HEK293 (cell line): ENCODE measurements around the gene TNFAIP3.

ENCODE experiments used
- CTCF ChIA-PET: fragments of 350-600 bp; formaldehyde crosslinking; extraction: SDS; loops from one replicate; lab custom pipeline; 2021; ENCODE audit warnings: antibody characterized with exemption; lab: Yijun Ruan, JAX
- POLR2A ChIA-PET: fragments of 300-600 bp; formaldehyde crosslinking; extraction: SDS; loops from one replicate; lab custom pipeline; 2020; ENCODE audit warnings: antibody characterized with exemption, inconsistent platforms; lab: Yijun Ruan, JAX
- H3K27ac ChIP-seq: fragments of 200-500 bp; sonication (Bioruptor generic); 2 replicates; pipeline ENCODE4 v1.5.1; 2014; ENCODE audit warnings: low read depth, low read length, control low read depth, inconsistent platforms; ENCODE audit errors: extremely low read depth
- H3K36me3 ChIP-seq, 2 experiments: fragments of 200-500 bp in 1 of 2; sonication (Bioruptor generic) in 1 of 2; 1 replicate in 1 of 2; 2 replicates in 1 of 2; pipeline ENCODE4 v1.5.1; 2014 to 2017; ENCODE audit warnings: inconsistent platforms in 2 of 2, low read length in 2 of 2; ENCODE audit not compliant: control insufficient read depth in 2 of 2, insufficient read depth in 1 of 2
- H3K4me1 ChIP-seq: fragments of 200-500 bp; sonication (Bioruptor generic); 2 replicates; pipeline ENCODE4 v1.5.1; 2014; ENCODE audit warnings: mild to moderate bottlenecking, low read length, inconsistent platforms; ENCODE audit not compliant: control insufficient read depth, insufficient read depth
- H3K4me3 ChIP-seq: 2 replicates; pipeline ENCODE4 v1.5.1; 2011; ENCODE audit warnings: low read depth, mild to moderate bottlenecking, control low read depth, low read length, moderate library complexity
- H3K9me3 ChIP-seq: fragments of 200-500 bp; sonication (Bioruptor generic); 2 replicates; pipeline ENCODE4 v1.5.1; 2014; ENCODE audit warnings: low read depth, low read length, inconsistent platforms; ENCODE audit not compliant: control insufficient read depth, insufficient read depth
- HOXC10 ChIP-seq: sonication (generic); formaldehyde crosslinking; IDR thresholded peaks from 2 replicates; pipeline ENCODE4 v1.8.1; 2023; ENCODE audit warnings: mild to moderate bottlenecking, missing genetic modification reagents
- PRDM10 ChIP-seq: fragments of 450-650 bp; formaldehyde crosslinking; IDR thresholded peaks from 2 replicates; pipeline ENCODE4 v1.5.1; 2016; ENCODE audit warnings: missing biosample characterization, missing genetic modification characterization
- RBAK ChIP-seq: fragments of 450-650 bp; formaldehyde crosslinking; IDR thresholded peaks from 2 replicates; pipeline ENCODE4 v1.5.1; 2016; ENCODE audit warnings: missing biosample characterization, missing genetic modification characterization
- SP3 ChIP-seq: fragments of 450-650 bp; formaldehyde crosslinking; IDR thresholded peaks from 2 replicates; pipeline ENCODE4 v1.5.1; 2016; ENCODE audit warnings: missing biosample characterization, missing genetic modification characterization
- YY2 ChIP-seq: fragments of 450-650 bp; formaldehyde crosslinking; IDR thresholded peaks from 2 replicates; pipeline ENCODE4 v1.5.1; 2016; ENCODE audit warnings: missing biosample characterization, missing genetic modification characterization
- ZNF114 ChIP-seq: fragments of 450-650 bp; formaldehyde crosslinking; IDR thresholded peaks from 2 replicates; pipeline ENCODE4 v1.5.0; 2017; ENCODE audit warnings: missing biosample characterization, missing genetic modification characterization
- ZNF211 ChIP-seq: fragments of 450-650 bp; formaldehyde crosslinking; IDR thresholded peaks from 2 replicates; pipeline ENCODE4 v1.5.1; 2016; ENCODE audit warnings: low read depth, missing biosample characterization, missing genetic modification characterization
- ZNF223 ChIP-seq: fragments of 450-650 bp; formaldehyde crosslinking; IDR thresholded peaks from 2 replicates; pipeline ENCODE4 v1.5.1; 2016; ENCODE audit warnings: missing biosample characterization, missing genetic modification characterization
- ZNF37A ChIP-seq: fragments of 450-650 bp; IDR thresholded peaks from 2 replicates; pipeline ENCODE4 v1.5.1; 2018; ENCODE audit warnings: missing biosample characterization, missing genetic modification characterization
- ZNF433 ChIP-seq: fragments of 450-650 bp; formaldehyde crosslinking; IDR thresholded peaks from 2 replicates; pipeline ENCODE4 v1.5.1; 2016; ENCODE audit warnings: missing biosample characterization, missing genetic modification characterization, low read depth
- ZNF510 ChIP-seq: fragments of 450-650 bp; formaldehyde crosslinking; IDR thresholded peaks from 2 replicates; pipeline ENCODE4 v1.5.1; 2018; ENCODE audit warnings: mild to moderate bottlenecking, missing genetic modification characterization, missing biosample characterization; ENCODE audit not compliant: insufficient replicate concordance
- ZNF585B ChIP-seq: fragments of 450-650 bp; formaldehyde crosslinking; IDR thresholded peaks from 2 replicates; pipeline ENCODE4 v1.5.1; 2016; ENCODE audit warnings: missing biosample characterization, missing genetic modification characterization
- ZNF596 ChIP-seq: fragments of 450-650 bp; IDR thresholded peaks from 2 replicates; pipeline ENCODE4 v1.5.0; 2018; ENCODE audit warnings: missing biosample characterization, mild to moderate bottlenecking, missing genetic modification characterization, moderate library complexity
- ZNF626 ChIP-seq: fragments of 450-650 bp; sonication (Bioruptor Pico); formaldehyde crosslinking; IDR thresholded peaks from 2 replicates; pipeline ENCODE4 v1.5.1; 2018; ENCODE audit warnings: missing biosample characterization, missing genetic modification characterization, inconsistent platforms
- ZNF658 ChIP-seq: fragments of 450-650 bp; formaldehyde crosslinking; IDR thresholded peaks from 2 replicates; pipeline ENCODE4; 2016; ENCODE audit warnings: missing biosample characterization, missing genetic modification characterization
- ZNF664 ChIP-seq: fragments of 450-650 bp; formaldehyde crosslinking; IDR thresholded peaks from 2 replicates; pipeline ENCODE4 v1.5.1; 2016; ENCODE audit warnings: missing biosample characterization, missing genetic modification characterization
- ZNF701 ChIP-seq: fragments of 450-650 bp; formaldehyde crosslinking; IDR thresholded peaks from 2 replicates; pipeline ENCODE4 v1.5.1; 2016; ENCODE audit warnings: missing biosample characterization, missing genetic modification characterization
- ZNF747 ChIP-seq: fragments of 450-650 bp; formaldehyde crosslinking; IDR thresholded peaks from 2 replicates; pipeline ENCODE4 v1.5.1; 2016; ENCODE audit warnings: missing biosample characterization, missing genetic modification characterization
- ZNF792 ChIP-seq: fragments of 450-650 bp; formaldehyde crosslinking; IDR thresholded peaks from 2 replicates; pipeline ENCODE4 v1.5.1; 2016; ENCODE audit warnings: missing biosample characterization, missing genetic modification characterization
- ZXDB ChIP-seq: fragments of 450-650 bp; formaldehyde crosslinking; IDR thresholded peaks from 2 replicates; pipeline ENCODE4 v1.5.1; 2016; ENCODE audit warnings: missing biosample characterization, missing genetic modification characterization
- TF ChIP-seq, protein P1 (sequence below): fragments of 450-650 bp; formaldehyde crosslinking; IDR thresholded peaks from 2 replicates; pipeline ENCODE4; 2016; ENCODE audit warnings: missing biosample characterization, missing genetic modification characterization
- TF ChIP-seq, protein P2 (sequence below): fragments of 450-650 bp; formaldehyde crosslinking; IDR thresholded peaks from 2 replicates; pipeline ENCODE4 v1.5.1; 2016; ENCODE audit warnings: missing biosample characterization, missing genetic modification characterization

The TNFAIP3 gene

GRCh38 chr6:137859025-137859424 lies 8.0 kb upstream of the TNFAIP3 start (continued):
- TF ChIP-seq, protein P1, sequence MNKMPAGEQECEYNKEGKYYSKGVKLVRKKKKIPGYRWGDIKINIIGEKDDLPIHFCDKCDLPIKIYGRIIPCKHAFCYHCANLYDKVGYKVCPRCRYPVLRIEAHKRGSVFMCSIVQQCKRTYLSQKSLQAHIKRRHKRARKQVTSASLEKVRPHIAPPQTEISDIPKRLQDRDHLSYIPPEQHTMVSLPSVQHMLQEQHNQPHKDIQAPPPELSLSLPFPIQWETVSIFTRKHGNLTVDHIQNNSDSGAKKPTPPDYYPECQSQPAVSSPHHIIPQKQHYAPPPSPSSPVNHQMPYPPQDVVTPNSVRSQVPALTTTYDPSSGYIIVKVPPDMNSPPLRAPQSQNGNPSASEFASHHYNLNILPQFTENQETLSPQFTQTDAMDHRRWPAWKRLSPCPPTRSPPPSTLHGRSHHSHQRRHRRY, result no peak
- TF ChIP-seq ZNF433 (tag by site-specific recombination), result no peak
- no peak for TF ChIP-seq PRDM10 (tag by site-specific recombination)
- TF ChIP-seq ZNF211 (tag by site-specific recombination), result no peak
- TF ChIP-seq YY2, result no peak
- TF ChIP-seq RBAK (tag by site-specific recombination), result no peak
- no peak for TF ChIP-seq ZNF747 (tag by site-specific recombination)

GRCh38 chr6:137860394-137861005 lies 6.6 kb upstream of the TNFAIP3 start:
- CTCF ChIA-PET, result interaction anchor here (1.2 to 1.7 kb wide), 3 partner anchors 8 to 140 kb away, joined by 3 to 4 read pairs (median 3); no protein-coding TSS in a partner anchor
- no peak overlapping the region for H3K27ac ChIP-seq
- H3K4me3 ChIP-seq, result no peak overlapping the region
- no peaks in the 10 kb centered on the region for H3K36me3 ChIP-seq
- TF ChIP-seq HOXC10 (CRISPR knock-in tag), result no peak
- TF ChIP-seq ZNF433 (tag by site-specific recombination), result no peak
- no peak for TF ChIP-seq ZNF596 (tag by site-specific recombination)
- no peak for TF ChIP-seq ZNF664
- no peak for TF ChIP-seq ZNF701 (tag by site-specific recombination)
- no peak for TF ChIP-seq SP3
- TF ChIP-seq ZNF510, result no peak
- TF ChIP-seq ZNF114 (tag by site-specific recombination), result no peak
- TF ChIP-seq ZNF626 (tag by site-specific recombination), result no peak
- no peak for TF ChIP-seq ZNF585B
- TF ChIP-seq ZNF37A, result no peak
- no peak for TF ChIP-seq ZNF223 (tag by site-specific recombination)
- TF ChIP-seq ZXDB (tag by site-specific recombination), result no peak
- TF ChIP-seq, protein P2, sequence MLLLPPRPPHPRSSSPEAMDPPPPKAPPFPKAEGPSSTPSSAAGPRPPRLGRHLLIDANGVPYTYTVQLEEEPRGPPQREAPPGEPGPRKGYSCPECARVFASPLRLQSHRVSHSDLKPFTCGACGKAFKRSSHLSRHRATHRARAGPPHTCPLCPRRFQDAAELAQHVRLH (tag by site-specific recombination), result no peak
- no peak for TF ChIP-seq ZNF658 (tag by site-specific recombination)
- no peak for TF ChIP-seq ZNF792
- TF ChIP-seq, all 188 proteins: peak for 0
- POLR2A ChIA-PET, result no interaction called here
- no peaks in the 10 kb centered on the region for H3K9me3 ChIP-seq
- H3K4me1 ChIP-seq, result 0 out of 2 replicates have a peak, but pooled peaks cover 4% of the 10 kb centered on the region
